GM12874 (cell line): Measurements from ENCODE around the gene ADAM10.

Experiments
- TF ChIP-seq, protein P1 (sequence below): IDR thresholded peaks from 2 replicates; pipeline ENCODE4 v1.5.1; 2011; ENCODE audit warnings: low read depth, mild to moderate bottlenecking, control low read depth, low read length, moderate library complexity; ENCODE audit not compliant: insufficient read depth

Gene ADAM10

DNA sequence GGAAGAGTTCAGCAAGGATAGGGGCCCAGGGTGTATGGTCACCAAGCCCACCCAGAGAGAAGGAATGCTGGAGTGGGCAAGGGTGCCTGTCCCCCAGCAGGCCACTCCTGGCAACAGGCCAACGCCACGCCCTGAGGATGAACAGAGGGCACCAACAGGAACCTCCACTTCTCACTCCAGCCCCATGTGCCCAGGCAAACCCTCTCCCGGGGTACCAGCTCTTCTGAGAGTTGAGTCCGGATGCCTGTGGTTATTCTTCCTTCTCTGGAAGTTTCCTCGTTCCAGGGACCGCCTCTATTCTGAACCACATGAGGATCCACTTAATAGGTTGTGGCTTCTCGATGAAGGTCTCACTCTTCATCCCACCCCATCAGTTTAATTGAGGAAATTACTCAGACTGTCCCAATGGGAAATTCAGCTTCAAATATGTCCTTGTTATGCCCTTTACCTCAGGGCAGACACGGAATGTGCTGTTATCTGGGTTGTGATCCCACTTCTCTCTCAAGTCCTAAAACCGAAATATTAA, 203.4 kb downstream of the ADAM10 start:
- TF ChIP-seq, protein P1, sequence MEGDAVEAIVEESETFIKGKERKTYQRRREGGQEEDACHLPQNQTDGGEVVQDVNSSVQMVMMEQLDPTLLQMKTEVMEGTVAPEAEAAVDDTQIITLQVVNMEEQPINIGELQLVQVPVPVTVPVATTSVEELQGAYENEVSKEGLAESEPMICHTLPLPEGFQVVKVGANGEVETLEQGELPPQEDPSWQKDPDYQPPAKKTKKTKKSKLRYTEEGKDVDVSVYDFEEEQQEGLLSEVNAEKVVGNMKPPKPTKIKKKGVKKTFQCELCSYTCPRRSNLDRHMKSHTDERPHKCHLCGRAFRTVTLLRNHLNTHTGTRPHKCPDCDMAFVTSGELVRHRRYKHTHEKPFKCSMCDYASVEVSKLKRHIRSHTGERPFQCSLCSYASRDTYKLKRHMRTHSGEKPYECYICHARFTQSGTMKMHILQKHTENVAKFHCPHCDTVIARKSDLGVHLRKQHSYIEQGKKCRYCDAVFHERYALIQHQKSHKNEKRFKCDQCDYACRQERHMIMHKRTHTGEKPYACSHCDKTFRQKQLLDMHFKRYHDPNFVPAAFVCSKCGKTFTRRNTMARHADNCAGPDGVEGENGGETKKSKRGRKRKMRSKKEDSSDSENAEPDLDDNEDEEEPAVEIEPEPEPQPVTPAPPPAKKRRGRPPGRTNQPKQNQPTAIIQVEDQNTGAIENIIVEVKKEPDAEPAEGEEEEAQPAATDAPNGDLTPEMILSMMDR: no peak

DNA sequence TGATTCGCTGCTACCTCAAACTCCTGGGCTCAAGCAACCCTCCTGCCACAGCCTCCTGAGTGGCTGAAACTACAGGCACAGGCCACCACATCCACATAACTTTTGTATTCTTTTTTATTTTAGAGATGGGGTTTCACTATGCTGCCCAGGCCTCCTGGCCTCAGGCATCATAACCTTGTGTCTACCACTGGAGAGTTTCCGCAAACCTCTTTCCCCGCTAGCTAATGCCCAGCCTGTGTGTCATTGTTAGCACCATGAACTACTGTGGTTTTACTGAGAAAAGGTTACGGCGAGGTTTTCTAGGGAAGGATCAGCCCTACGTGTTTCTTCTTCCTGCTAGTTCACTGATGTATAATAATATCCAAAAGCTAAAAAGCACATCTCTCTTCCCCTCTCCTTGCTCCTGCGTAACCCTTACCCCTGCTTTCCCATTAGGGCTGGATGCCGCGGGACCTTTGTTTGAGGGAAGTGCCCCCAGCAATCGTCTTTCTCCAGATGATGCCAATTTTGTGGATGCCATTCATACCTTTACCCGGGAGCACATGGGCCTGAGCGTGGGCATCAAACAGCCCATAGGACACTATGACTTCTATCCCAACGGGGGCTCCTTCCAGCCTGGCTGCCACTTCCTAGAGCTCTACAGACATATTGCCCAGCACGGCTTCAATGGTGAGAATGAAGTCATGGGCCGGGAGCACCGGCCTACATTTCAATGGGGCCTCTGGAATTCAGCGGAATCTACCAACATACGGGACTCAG, 204.0 kb downstream of the ADAM10 start:
- TF ChIP-seq, protein P1: no peak

DNA sequence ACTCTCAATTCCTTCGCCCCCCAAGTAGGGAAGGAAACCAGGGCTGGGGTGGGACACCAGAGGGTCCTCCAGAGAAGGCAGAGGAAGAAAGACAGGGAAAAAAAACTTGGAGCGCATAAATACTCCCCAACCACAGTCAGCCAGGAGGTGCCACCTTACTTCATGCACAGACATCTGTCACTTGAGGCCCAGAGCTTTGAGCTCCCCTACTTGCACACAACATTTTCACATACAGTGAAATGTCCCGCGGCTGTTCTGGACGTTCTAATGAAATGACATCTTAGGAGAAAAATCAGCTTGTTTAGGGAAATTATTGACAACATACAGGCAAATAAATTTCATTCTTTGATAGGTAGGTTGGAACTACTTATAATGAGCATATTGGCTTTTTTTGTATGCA, 204.8 kb downstream of the ADAM10 start:
- TF ChIP-seq, protein P1: no peak

DNA sequence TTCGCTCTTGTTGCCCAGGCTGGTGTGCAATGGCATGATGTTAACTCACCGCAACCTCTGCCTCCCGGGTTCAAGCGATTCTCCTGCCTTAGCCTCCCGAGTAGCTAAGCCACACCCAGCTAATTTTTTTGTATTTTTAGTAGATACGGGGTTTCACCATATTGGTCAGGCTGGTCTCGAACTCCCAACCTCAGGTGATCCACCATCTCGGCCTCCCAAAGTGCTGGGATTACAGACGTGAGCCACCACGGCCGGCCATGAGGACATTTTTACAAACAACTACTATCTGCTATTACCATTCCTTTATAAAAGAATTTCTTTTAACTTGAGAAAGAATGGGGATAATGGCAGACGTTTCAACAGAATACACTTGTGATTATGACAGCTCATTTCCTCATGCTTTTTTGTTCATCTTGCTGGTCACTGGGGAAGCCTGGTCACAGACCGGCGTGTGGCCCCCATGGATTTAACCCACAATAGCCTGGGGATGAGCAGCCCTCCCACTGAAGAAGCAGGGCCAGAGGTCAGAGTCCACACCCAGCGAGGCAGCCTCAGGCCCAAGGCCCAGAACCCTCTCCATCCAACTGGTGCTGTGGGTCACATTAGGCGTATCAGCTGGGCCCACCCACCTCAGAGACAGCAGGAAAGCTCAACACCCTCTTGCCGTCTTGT, 205.7 kb downstream of the ADAM10 start:
- TF ChIP-seq, protein P1: no peak

DNA sequence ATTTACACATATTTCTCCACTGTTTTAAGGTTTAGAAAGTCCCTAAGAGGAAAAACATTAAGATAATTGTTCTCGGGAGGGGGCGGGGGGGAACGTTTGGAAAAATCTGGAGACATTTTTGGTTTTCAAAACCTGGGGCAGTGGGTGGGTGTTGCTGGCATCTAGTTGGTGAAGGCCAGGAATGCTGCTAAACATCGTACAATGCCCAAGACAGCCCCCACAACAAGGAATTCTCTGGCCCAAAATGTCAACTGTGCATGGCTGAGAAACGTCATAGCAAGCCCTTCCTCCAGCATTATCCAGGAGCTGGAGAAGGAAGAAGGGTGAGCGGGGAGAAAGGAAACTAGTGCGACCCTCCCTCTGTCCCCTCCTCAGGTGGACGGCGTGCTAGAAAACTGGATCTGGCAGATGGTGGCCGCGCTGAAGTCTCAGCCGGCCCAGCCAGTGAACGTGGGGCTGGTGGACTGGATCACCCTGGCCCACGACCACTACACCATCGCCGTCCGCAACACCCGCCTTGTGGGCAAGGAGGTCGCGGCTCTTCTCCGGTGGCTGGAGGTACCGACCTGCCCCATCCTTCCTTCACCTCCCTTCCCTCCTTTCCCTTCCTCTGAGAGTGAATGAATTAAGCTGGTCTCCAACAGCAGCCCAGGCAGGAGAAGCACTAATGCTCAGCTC, 208.0 kb downstream of the ADAM10 start:
- TF ChIP-seq, protein P1: no peak

DNA sequence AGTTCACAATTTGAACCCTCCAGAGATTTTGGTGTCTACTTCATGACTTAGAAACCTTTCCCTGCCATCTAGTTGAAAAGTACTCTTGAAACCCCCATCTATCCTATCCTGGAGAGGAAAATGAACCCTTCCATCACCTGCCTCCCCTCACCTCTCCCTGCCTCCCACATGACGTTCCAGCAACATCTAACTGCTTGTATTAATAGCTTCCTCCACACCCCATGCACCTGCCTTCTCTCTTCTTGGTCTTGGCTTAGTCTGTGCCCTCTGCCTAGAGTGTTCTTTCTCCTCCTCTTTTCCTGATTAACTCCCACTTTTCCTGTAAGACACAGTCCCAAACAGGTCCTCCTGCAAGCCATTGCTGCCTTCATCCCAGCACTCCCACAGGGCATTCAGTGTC, 210.0 kb downstream of the ADAM10 start:
- TF ChIP-seq, protein P1: no peak

DNA sequence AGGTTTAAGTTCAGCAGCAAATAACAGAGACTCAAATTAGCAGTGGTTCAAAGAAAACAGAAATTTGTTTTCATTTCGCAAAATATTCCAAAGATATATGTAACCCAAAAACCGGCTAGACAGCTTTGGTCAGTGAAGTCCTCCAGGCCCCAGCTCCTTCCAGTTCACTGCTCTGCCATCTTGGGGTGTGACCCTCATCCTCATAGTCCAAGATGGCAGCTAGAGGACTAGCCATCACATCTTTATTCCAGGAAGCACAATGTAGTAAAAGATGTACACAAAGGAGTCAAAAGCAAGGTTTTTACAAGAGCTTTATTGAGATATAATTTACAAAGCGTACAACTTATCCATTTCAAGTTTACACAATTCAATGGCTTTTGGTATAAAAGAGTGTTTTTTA, 210.6 kb downstream of the ADAM10 start:
- TF ChIP-seq, protein P1: no peak
